Kidney epithelial cell (primary cell): Measurements from ENCODE around the gene RXRB. TPM values are rescaled to one million over a fixed set of nuclear protein-coding genes. Genes with fewer than 3 reads are reported as not detected.

Experiments used
- DNase-seq: peaks from one replicate; pipeline ENCODE4 v3.0.0-alpha.2; 2010; ENCODE audit warnings: low read depth
- H3K27me3 ChIP-seq: 2 replicates; pipeline ENCODE4 v1.6.0; 2011; ENCODE audit warnings: low read length; ENCODE audit not compliant: control insufficient read depth, insufficient read depth
- H3K36me3 ChIP-seq: 2 replicates; pipeline ENCODE4 v1.5.1; 2011; ENCODE audit warnings: low read length; ENCODE audit not compliant: control insufficient read depth, insufficient read depth
- H3K4me3 ChIP-seq: 2 replicates; pipeline ENCODE4 v1.5.1; 2011; ENCODE audit warnings: low read depth, mild to moderate bottlenecking, control low read depth, low read length
- total RNA-seq: library from RNA; depleted of rRNA; stranded (reverse); fragments of >200 nt; gene quantifications from 2 replicates; pipeline ENCODE4 v1.2.3, GENCODE V29; 2015
- TF ChIP-seq, protein P1 (sequence below): IDR thresholded peaks from 2 replicates; pipeline ENCODE4 v1.5.1; 2011; ENCODE audit warnings: mild to moderate bottlenecking, moderate library complexity, low read length, control low read depth, inconsistent platforms; ENCODE audit not compliant: insufficient read depth, poor library complexity, severe bottlenecking

Gene RXRB
- total RNA-seq, 1 donor from 2014 or later, result 24.4 TPM

DNA sequence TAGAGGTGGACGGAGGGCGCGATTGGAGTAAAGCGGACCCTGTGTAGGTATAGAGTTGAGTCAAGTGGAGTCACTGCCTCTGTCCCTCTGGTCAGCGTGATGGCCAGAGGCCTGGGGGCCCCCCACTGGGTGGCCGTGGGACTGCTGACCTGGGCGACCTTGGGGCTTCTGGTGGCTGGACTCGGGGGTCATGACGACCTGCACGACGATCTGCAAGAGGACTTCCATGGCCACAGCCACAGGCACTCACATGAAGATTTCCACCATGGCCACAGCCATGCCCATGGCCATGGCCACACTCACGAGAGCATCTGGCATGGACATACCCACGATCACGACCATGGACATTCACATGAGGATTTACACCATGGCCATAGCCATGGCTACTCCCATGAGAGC lies 681 bp upstream of the RXRB start:
- Histone ChIP-seq H3K4me3 (peak overlapping the region; percentile 73), H3K27me3 (no peaks in the 10 kb centered on the region), H3K36me3 (peaks cover 8% of the 10 kb centered on the region)
- DNase-seq, result no peak
- TF ChIP-seq, protein P1, sequence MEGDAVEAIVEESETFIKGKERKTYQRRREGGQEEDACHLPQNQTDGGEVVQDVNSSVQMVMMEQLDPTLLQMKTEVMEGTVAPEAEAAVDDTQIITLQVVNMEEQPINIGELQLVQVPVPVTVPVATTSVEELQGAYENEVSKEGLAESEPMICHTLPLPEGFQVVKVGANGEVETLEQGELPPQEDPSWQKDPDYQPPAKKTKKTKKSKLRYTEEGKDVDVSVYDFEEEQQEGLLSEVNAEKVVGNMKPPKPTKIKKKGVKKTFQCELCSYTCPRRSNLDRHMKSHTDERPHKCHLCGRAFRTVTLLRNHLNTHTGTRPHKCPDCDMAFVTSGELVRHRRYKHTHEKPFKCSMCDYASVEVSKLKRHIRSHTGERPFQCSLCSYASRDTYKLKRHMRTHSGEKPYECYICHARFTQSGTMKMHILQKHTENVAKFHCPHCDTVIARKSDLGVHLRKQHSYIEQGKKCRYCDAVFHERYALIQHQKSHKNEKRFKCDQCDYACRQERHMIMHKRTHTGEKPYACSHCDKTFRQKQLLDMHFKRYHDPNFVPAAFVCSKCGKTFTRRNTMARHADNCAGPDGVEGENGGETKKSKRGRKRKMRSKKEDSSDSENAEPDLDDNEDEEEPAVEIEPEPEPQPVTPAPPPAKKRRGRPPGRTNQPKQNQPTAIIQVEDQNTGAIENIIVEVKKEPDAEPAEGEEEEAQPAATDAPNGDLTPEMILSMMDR, result no peak

DNA sequence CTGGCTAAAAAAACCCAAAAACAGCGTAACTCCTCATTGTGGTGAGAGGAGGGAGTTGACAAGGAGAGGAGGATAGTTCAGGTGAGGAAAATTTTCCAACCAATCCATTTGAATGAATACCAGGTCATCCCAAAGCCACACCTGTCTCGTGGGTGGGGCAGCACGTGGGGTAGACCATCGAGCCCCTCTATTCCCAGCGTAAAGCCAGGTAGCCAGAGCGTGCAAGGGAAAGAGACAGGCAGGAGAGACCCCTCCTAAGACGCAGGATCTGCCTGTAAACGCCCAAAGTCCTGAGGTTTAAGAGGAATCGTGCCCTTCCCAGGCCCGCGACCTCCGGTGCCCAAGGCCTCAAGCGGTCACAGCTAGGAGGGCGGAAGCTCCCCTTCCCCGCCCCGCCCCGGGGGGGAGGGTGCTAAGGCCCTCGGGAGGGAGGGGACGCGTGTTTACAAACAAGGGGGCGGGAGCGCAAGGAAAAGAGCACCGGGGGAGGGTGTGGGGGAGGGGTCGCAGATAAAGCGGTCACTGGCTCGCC lies 712 bp downstream of the RXRB start:
- no peak for DNase-seq
- Histone ChIP-seq H3K36me3 (peaks cover 10% of the 10 kb centered on the region), H3K4me3 (peak overlapping the region; percentile 73), H3K27me3 (no peaks in the 10 kb centered on the region)
- TF ChIP-seq, protein P1, result no peak

DNA sequence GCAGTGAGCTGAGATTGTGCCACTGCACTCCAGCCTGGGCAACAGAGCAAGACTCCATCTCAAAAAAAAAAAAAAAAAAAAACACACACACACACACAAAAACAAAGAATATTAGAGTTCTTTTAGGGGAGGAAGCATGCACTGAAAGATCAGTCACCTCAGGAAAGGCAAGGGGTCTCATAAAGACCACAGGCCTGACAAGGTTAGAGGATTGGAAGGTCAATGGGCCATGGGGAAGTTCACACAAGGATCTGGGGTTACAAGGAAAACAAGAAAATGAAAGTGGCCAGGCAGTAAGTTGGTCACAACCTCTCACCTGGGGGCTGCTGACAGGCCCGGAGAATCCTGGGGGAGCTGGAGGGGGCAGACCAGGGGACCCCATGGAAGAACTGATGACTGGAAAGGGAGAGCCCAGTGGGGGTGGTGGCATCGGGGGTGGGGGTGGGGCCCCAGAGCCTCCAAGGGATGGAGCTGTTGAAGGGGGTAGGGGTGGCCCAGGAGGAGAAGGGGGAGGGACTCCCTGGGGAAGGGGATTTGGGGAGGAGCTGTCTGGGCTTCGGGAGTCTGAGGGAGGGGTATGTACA lies 1.5 kb downstream of the RXRB start:
- peak overlapping the region; percentile 73 for H3K4me3 ChIP-seq
- DNase-seq, result no peak
- H3K36me3 ChIP-seq, result peaks cover 10% of the 10 kb centered on the region
- TF ChIP-seq, protein P1, result no peak
- no peaks in the 10 kb centered on the region for H3K27me3 ChIP-seq

DNA sequence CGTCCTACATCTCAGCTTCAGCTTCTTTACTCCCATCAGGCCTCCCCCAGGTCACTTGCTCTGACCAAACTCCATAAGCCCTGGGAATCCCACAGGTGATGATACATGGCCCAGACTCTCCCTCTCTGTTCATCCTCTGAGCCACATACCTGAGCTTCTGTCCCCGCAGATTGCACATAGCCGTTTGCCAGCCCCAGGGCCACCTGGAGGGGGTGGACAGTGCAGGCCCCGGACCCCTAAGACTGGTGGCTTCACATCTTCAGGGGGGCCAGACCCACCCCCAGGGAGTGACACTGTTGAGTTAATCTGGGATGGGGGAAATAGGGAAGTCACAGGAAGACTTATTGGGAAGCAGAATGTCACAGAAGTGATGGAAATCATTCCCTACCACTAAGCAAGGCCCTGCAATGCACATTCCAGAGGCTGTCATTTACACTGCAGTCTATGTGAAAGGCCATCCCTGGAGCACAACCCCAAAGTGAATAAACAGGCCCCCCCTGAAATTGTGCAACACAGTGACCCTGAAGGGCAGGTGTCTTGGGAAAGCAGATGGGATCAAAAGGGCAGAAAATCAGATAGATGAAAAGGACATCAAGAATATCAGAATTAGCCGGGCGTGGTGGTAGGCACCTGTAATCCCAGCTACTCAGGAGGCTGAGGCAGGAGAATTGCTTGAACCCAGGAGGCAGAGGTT lies 2.2 kb downstream of the RXRB start:
- TF ChIP-seq, protein P1, result no peak
- Histone ChIP-seq H3K4me3 (no peak overlapping the region), H3K36me3 (peaks cover 8% of the 10 kb centered on the region), H3K27me3 (no peaks in the 10 kb centered on the region)
- DNase-seq, result no peak

DNA sequence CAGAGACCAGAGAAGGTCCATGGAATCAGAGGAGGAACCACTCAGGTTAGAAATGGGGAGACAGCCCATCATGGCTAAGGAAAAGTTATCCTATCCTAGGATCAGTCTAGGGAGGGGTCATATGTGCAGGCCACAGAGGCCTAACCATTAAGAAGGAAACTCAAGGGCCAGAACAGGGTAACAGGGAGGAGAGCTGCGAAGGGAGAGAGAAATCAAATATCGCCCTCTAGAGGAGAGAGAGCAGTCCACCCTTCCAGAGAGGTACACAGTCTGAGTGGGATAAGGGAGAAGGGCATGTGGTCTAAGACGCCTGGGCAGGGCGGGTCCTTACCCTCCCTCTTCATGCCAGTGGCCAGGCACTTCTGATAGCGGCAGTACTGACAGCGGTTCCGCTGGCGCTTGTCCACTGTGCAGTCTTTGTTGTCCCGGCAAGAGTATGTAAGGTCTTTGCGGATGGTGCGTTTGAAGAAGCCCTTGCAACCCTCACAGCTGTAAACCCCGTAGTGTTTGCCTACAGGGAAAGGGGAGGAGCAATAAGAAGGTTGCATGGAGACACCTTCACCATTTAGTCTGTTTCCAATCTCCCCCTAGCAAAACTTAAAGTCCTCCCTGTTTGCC lies 2.9 kb downstream of the RXRB start:
- H3K36me3 ChIP-seq, result peaks cover 5% of the 10 kb centered on the region
- TF ChIP-seq, protein P1, result peak; percentile 69
- no peak overlapping the region for H3K4me3 ChIP-seq
- H3K27me3 ChIP-seq, result peaks cover 5% of the 10 kb centered on the region
- no peak for DNase-seq
